GM20431 (cell line): Measurements from ENCODE around the gene TPCN2.

Source experiments
- in situ Hi-C: fragments of 300-500 bp; cut with MseI, MboI; formaldehyde crosslinking; loops from one replicate; pipeline ENCODE4 v1.15.0; 2020; ENCODE audit warnings: low sequenced_read_pairs; ENCODE audit not compliant: unreplicated experiment

TPCN2 gene

DNA sequence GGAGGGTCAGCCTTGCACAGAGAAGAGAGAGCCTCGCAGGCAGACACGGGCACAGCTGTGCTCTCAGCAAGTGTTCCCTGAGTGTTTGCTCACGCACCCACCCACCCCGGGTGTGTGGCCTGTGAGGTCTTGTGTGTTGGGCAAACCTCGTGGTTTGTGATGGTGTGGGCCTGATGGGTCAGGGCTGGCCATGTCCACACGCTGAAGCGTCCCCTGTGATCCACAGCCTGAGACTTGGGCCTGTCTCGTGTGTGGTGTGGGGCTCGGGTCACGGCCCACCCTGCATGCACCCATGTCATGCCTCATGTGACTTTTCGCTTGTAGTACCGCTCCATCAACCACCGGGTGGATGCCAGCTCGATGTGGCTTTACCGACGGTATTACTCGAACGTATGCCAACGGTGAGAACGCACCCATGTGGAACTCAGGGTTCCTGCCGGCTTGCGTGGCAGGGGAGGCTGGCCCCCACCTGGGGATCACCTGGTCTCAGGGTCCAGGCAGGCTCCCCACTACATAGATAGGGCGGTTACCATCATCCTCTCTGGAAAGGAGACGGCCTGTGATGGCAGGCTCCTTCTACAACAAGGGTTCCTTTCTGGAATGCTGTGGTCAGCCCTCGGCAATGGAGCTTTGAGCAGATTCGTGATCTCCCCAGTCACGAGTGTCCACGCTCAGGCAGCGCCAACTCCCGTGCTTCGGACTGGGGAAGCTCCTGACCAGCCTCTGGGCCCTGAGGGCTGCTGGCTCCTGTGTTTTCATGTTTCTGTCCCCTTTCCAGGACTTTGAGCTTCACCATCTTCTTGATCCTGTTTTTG lies 5.9 kb downstream of the TPCN2 start:
- in situ Hi-C loops: no loop called here

DNA sequence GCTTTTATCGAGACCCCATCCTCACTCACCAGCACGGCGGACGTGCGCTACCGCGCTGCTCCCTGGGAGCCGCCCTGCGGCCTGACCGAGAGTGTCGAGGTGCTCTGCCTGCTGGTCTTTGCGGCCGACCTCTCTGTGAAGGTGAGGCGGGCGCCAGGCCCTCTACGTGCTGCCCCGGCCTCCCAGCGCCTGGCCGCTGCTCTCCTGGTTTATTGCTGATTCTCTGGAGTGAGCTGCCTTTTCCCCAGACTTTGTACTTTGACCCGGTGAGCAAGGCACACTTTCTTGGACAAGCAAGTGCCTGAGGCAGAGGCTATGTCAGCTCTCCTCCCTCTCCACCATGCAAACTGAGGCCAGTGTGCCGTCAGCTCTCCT lies 6.5 kb downstream of the TPCN2 start:
- in situ Hi-C loops: no loop called here

DNA sequence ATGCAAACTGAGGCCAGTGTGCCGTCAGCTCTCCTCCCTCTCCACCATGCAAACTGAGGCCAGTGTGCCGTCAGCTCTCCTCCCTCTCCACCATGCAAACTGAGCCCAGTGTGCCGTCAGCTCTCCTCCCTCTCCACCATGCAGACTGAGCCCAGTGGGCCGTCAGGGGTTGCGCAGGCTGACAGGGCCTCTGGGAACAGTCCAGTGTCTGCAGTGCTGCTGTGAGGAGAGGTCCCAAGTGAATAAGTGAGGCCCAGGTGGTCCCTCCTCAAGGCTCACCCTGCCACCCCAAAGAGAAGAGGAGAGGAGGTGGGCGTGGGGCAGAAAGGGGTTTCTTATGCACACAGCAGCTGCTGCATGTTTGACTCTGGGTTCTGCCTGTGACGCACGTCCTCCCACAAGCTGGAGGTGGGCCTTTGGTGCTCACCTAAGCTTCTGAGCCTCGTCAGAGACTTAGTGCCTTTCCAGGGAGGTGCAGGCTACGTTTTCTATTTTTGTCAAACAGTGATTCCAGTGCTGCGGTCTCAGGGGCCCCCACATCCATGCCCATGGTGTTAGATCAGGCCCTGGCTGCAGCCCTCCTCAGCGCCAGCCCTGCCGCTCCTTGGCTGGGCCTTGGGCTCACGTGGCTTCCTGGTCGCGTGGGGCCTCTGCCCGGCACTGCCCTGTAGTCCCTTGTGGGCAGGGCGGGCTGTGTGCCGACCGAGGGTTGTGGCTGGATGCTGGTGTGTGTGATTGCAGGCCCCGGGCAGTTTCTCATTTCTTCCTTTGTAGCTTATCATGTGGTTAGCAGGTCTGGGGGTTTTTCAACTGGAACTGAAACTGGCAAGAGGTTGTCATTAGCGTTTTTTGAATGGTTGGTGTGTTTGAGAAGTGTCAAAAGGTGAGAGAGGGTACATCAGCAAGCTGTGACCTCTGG lies 7.1 kb downstream of the TPCN2 start:
- in situ Hi-C loops: no loop called here

DNA sequence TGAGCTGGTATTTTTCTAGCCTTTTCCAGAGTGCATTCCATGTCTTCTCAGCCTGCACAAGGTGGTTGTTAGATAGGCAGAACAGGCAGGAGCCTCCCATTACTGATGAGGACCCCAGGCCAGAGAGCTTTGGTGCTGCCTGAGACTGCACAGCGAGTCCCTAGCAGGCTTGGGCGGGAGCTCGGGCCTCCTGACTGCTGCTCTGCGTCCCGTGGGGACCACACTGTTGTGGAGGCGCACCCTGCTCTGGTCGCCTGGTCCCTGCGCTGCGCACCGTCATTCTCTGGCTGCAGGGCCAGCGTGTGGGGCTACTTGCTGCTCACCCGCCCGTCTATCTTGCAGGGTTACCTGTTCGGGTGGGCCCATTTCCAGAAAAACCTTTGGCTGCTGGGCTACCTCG lies 8.5 kb downstream of the TPCN2 start:
- in situ Hi-C loops: no loop called here

DNA sequence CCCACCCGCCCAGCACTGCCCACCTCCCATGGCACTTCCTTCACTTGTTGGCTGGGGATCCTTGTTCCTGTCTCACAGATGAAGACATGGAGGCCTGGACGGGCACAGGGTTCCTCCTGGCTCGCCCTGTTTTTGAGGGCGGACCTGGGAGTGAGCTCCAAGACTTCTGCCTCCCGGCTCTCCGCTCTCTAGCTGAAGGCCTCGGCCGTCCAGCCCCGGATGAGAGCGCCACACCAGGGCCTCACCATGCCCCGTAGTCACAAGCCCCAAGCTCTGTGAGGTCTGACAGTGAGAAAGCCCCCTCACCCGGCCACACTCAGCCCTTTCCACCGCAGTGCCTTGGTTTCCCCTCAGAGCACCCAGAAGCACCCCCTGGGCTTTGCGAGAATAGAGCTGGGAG lies 9.1 kb downstream of the TPCN2 start:
- in situ Hi-C loops: no loop called here

DNA sequence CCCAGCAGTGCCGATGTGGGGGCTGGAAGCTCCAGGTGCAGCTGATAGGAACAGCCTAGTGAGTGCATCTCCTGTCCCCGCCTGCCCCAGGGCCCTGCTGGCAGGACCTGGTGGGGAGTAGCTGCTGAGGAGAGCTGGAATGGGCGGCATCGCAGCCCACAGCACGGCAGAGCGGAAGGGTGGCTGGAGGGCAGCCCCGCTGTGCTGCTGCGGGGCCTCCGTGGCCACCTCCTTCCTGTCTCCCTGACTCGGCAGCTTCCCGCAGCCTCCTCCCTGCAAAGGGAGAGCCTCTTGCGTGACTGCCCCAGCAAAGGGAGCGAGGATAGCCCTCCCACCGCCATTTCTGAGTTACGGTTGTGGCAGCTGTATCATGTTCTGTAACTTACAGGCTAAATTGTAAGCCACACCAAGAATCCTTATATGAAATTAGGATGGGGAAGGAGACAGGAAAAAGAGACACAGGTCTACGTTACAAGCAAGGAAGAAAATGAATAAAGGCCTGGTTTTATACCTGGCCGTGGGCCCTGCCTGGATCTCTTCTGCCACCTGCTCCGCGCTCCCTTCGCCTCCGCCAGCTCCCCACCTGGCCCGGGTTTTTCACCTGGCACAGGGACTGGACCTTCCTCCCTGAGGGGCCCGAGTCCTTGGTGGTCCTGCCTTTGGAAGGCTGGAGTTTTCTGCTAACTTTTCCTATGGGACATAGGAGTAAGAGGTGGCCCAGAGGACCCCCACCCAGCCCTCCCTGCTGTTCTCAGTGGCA lies 10.0 kb downstream of the TPCN2 start:
- in situ Hi-C loops: no loop called here

DNA sequence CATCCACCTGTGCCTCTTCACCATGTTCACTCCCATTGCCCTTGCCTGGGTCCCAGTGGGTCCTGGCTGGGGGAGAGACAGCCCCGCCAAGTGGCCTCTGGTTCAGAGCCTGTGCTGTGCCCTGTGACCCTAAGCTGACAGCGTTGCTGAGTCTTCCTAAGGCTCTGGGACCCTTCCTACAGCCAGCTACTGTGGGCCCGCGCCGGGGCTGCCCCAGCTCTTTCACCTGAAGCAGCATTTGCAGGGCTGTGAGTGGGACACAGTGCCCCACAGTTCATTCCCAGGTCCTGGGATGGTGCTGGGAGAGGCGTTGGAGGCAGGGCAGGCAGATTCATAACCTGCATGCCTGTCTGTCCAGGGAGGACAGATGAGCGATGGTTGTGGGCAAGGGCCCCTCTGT lies 10.7 kb downstream of the TPCN2 start:
- in situ Hi-C loops: no loop called here

DNA sequence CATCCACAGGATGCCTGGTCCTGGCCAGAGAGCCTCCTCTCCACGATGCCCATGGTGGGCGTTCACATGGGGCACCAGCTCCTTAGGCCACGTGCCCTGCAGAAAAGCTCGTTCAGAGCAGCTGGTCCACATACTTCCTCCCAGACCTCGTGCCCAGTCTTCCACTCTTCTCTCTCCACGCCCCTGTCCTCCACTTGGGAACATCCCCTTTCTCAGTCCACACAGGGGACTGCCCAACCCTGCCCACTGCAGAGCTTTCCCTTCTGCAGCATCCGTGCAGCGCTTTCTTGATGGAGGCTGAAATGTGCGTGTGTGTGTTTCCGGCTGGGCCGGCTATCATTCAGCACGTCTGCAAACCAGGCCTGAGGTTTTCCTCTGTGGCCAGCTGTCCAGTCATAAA lies 11.3 kb downstream of the TPCN2 start:
- in situ Hi-C loops: no loop called here

DNA sequence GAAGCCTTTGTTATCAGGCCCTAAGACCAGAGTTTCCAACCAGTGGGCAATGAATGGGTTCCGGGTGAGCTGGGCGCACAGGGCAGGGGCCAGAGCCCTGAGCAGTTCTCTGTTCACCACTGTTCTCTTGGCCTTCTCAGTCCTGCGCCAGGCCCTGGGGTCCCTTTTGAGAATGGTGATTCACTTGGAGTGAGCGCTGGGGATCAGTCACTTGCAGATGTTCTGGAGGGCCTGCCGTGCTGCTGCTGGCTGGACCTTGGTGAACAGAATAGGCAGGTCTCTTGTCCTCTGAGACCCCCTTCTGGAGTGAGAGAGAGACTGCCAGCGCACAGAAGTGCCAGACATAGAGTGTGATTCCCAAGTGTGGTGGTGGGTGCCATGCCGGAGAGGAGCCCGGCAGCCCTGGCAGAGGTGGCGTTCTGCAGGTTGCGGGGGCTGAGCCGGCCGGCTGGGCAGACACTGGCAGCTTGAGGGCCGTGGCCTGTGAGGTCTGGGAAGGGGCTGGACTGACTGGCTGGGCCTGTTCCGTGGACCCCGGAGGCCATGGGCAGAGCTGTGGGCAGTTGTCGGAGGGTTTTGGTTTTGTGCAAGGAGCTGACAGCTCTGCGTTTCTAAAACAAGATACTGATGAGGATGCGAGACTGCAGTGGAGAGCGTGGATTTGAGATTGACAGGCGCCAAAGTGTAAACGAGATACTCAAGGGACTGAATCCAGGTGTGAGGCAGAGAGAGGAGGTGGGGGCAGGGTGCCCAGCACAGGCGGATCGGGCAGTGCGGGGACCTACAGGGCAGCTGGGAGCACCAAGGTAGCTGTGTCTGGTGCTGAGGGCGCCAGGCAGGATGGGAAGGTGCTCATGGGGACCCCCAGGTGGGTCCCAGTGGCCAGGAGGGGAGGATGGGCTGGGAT lies 12.3 kb downstream of the TPCN2 start:
- in situ Hi-C loops: no loop called here

DNA sequence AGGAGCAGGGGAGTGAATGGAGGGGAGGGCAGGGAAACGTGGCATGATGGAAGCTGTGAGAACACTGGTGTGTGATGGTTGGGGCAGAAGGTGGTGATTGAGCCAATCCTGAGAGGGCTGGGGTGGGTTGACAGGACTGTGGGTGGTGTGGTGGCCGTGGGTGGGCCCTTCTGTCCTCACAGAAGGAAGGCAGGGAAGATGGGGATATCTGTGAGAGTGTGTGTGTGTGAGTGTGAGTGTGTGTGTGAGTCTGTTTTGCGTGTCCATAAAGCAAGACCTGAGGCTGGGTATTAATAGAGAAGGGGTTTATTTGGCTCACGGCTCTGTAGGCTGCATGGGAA lies 13.0 kb downstream of the TPCN2 start:
- in situ Hi-C loops: no loop called here

DNA sequence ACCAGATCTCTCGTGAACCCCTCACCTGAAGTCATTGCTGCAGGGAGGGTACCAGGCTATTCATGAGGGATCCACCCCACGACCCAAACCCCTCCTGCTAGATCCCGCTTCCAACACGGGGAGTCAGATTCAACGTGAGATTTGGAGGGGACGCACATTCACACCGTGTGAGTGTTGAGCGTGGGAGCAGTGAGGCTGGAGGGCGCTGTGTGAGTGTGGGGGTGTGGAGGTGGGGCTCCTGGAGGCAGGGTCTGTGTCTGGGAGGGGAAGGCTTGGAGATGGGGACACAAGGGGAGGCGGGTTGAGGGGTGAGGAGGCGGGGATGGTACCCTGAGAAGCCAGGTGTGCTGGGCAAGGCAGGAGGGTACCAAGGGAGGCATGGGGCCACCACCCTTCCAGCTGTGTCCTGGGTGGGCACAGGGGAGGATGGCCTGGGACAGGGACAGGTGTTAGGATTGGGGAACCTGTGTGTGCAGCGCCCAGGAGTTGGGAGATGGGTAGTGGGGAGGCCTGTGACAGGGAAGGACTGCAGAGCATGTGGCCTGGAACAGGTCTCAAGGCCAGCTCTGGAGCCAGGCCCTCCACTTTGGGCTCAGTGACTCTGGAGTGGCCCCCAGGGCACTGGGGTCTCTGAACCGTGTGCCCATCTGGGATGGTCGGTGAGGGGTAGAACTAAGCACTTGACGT lies 13.6 kb downstream of the TPCN2 start:
- in situ Hi-C loops: no loop called here

DNA sequence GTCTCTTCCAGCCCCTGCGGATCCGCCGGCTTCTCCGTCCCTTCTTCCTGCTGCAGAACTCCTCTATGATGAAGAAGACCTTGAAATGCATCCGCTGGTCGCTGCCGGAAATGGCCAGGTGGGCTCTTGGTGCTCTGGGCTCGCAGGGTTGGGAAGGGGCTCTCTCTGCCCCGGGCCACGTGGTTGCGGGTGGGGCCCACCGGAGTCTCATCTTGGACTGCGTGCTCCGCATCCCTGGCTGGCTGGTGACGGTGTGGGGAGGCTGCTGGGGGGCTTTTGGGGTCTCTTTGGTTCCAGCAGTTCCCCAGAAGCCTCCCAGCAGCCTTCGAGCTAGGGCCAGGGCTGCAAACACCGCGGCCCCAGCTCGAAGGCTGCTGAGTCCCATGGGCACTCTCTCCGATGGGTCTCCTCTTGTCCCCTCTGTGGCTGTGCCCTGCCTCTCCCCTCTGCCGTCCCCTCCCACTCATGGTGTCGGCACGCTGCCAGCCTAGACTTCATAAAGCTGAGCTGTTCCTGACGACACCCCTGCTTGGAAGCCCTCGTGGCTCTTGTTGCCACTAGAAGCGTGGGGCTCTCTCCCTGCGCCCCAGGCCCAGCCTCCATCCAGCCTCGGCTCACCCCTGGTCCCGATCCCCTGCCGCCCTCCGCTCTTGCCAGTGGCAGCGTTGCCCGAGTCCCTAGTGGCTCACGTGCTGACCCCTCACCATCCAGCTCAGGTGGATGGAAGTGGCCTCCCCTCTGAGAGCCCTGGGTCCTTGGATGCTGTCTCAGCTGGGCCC lies 14.3 kb downstream of the TPCN2 start:
- in situ Hi-C loops: no loop called here

DNA sequence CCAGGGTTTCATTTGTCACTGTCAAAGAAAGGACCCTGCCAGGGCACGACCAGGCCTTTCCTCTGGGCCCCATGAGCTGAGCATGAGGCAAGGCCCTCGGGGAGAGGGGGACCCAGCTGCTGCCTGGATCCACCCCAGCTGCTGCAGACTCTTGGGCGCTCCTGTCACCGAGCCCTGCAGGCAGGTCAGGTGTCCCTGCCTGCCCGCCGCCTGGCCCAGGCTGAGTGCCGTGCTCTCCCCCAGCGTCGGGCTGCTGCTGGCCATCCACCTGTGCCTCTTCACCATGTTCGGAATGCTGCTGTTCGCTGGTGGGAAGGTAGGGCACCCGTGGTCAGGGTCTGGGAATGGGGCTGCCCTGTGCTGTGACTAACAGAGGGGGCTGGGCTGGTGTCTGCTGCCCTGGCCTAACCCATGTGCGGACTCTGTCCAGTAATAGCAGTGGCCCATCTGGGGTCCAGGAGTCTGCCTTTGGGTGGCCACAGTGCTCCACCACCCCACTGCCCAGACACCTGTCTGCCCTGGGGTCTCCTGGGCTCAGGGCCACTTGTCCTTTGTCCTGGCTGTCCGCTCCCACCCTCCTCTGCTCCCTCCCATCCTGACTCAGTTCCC lies 15.0 kb downstream of the TPCN2 start:
- in situ Hi-C loops: no loop called here

DNA sequence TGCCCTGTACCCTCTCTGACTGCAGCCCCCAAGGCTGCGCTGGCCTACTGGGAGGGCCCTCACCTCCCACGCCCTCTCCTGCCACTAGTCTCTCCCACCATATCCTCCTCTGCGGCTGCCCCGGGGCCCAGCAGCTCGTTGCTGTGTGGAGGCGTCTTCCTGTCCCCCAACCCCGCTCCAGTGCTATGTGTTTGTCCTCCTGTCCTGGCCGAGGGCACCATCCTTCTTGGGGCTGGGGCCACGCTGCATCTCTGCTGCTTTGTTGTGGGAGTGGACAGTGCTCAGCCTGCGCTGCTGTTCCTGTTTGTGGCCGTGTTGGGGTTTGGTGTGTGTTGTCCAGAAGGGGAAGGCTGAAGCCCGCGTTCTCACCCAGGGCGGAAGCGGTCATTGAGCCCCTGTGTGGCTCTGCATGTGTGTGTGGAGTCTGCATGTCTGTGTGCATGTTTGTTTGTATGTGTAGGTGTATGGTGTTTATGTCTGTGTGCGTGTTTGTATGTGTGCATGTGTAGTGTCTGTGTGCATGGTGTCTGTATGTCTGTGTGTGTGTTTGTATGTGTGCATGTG lies 15.7 kb downstream of the TPCN2 start:
- in situ Hi-C loops: no loop called here

DNA sequence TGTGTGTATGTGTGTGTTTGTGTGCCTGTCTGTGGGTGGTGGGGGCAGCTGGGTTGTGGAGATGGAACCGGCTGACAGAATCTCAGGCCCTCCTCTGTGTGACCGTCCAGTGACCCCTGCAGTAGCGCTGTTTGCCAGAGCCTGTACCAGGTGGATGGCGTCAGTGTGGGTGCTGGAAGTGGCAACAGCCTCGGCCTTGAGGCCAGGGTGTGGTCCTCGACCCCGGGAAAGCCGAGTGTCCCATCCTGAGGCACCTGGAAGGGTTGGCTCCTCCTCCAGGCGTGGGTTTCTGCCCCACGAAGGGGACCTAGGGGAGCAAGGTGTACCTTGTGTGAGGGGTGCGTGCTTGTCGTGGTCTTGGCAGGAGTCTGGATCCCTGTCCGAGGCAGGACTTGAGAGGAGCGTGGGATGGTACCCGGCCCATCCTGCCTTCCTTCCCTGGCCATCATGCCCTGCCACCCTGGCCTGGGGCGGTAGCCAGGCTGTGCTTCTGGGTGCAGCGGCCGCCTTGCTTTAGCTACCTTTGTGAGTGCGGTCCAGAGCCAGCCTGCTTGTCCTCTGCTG lies 16.5 kb downstream of the TPCN2 start:
- in situ Hi-C loops: no loop called here

DNA sequence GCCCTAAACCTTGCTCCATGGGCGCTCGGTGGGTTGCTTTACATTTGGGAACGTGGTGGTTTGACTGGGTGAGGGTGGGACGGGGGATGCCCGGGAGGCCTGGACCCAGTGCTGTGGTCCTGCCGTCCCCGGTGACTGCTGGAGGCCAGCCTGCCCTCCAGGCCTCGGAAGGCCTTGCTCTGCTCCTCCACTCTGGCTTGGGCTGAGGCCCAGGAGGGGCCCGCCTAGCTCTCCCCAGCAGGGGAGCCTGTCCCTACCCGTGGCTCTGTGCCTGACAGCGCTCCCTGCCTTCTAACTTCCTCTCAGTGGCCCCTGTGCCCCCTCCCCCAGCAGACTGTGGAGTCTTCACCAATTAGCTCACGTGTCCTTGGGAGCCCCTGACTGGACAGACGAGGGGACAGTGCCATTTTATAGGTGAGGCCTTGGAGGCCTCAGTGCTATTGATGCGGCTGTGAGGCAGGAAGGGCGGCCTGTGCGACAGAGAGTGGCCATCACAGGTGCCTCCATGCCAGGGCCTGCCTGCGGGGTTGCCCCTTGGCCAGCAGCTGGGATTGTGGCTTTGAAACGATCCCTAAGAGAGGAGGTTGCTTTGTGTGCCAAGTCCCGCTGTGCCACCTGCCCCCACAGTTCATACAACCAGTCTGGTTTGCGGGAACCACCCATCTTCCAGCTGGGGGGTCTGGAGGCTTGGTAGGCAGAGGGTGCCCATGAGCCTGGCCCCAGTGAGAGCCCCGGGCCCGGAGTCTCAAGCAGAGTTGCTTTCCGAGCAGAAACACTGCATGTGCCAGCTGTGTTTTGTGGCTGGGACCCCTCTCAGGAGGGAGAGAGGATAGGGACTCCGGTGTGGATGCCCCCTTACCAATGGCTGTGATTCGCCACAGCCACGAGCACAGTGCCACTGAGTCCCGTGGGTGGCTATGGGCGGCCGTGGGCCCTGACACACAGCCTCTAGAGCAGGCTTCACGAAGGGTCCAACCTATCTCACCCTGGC lies 17.7 kb downstream of the TPCN2 start:
- in situ Hi-C loops: no loop called here
